ENCODE results near the gene SOD3. TPM values are rescaled to one million over a fixed set of nuclear protein-coding genes. Genes with fewer than 3 reads are reported as not detected.

SOD3 gene
- total and polyA plus RNA-seq, 2 of the 4 experiments (the other 2 are of a cell fraction): 0.36 to 5.8 TPM

GRCh38 chr4:24750106-24750505, 45.3 kb upstream of the SOD3 start:
- no peaks in the 10 kb centered on the region for H3K9me3 ChIP-seq (ENCODE audit: control insufficient read depth, insufficient read depth, low read length)
- H4K20me1 ChIP-seq (ENCODE audit: insufficient read depth, low read length): no peaks in the 10 kb centered on the region
- CTCF ChIA-PET: no interaction called here
- POLR2A ChIA-PET (ENCODE audit: unreplicated experiment): no interaction called here
- H3K27me3 ChIP-seq (ENCODE audit: control insufficient read depth, insufficient read depth, low read length): no peaks in the 10 kb centered on the region
- H2BK20ac ChIP-seq (ENCODE audit: low read depth, low read length): no peak overlapping the region
- intact Hi-C loops (cut with micrococcal nuclease): no loop called here
- ATAC-seq (ENCODE audit: low read depth): no peak
- no peak overlapping the region for H3K27ac ChIP-seq (ENCODE audit: insufficient read depth, low read length)
- no peak overlapping the region for H4K8ac ChIP-seq (ENCODE audit: low read depth in 2 of 2, low read length in 2 of 2)
- dilution Hi-C loops (cut with HindIII; ENCODE audit: low sequenced_read_pairs, unreplicated experiment): no loop called here
- H4K91ac ChIP-seq (ENCODE audit: insufficient read depth, low read depth, low read length): no peak overlapping the region
- no TSS peak for BruUV-seq (replicated peaks)
- in situ Hi-C loops (cut with MboI; ENCODE audit: low sequenced_read_pairs): no loop called here
- H3K4me1 ChIP-seq (ENCODE audit: control insufficient read depth, insufficient read depth, low read length): no peaks in the 10 kb centered on the region
- H2AFZ ChIP-seq (replicated peaks; ENCODE audit: low read length, poor library complexity): no peak overlapping the region
- H3K36me3 ChIP-seq (ENCODE audit: control insufficient read depth, insufficient read depth, low read length): no peaks in the 10 kb centered on the region
- no peaks in the 10 kb centered on the region for H3K9me1 ChIP-seq (ENCODE audit: insufficient read depth, low read length)
- H2AK9ac ChIP-seq (replicated peaks; ENCODE audit: low read depth, low read length, poor library complexity): no peak overlapping the region
- no peak overlapping the region for H2AK5ac ChIP-seq (ENCODE audit: low read depth, low read length)
- no peak overlapping the region for H2BK120ac ChIP-seq (ENCODE audit: low read depth, low read length)
- H3K14ac ChIP-seq (replicated peaks; ENCODE audit: low read depth, low read length): no peak overlapping the region
- H2BK5ac ChIP-seq (ENCODE audit: low read depth, low read length, poor library complexity, severe bottlenecking): no peak overlapping the region
- no peak overlapping the region for H3K23ac ChIP-seq (ENCODE audit: low read depth, low read length)
- H2BK15ac ChIP-seq (ENCODE audit: low read depth, low read length): no peak overlapping the region
- no peak overlapping the region for H3K56ac ChIP-seq (ENCODE audit: extremely low read depth, insufficient read depth, low read length)
- no peak overlapping the region for H3K4me3 ChIP-seq (ENCODE audit: insufficient read depth, low read depth, low read length)
- H3K4me2 ChIP-seq (ENCODE audit: low read depth, low read length): no peak overlapping the region
- TF ChIP-seq POLR2A (IDR thresholded peaks at IDR 0.05; ENCODE audit: low read depth, low read length) (no peak), USF2 (IDR thresholded peaks at IDR 0.05; ENCODE audit: low read depth, low read length) (no peak), FOS (IDR thresholded peaks at IDR 0.05; ENCODE audit: low read depth, low read length) (no peak), RCOR1 (IDR thresholded peaks at IDR 0.05; ENCODE audit: insufficient replicate concordance, low read length) (no peak), MXI1 (IDR thresholded peaks at IDR 0.05; ENCODE audit: borderline replicate concordance, low read depth, low read length) (no peak), CHD1 (IDR thresholded peaks at IDR 0.05; ENCODE audit: low read depth, low read length) (no peak), RFX5 (IDR thresholded peaks at IDR 0.05; ENCODE audit: low read depth, low read length) (no peak), SMC3 (IDR thresholded peaks at IDR 0.05; ENCODE audit: low read depth, low read length) (no peak), MAZ (IDR thresholded peaks at IDR 0.05; ENCODE audit: borderline replicate concordance, low read depth, low read length) (no peak), CTCF (conservative IDR thresholded peaks at IDR 0.05; ENCODE audit: low read depth, low read length) (no peak), CEBPB (IDR thresholded peaks at IDR 0.05; ENCODE audit: low read depth, low read length) (no peak), RAD21 (IDR thresholded peaks at IDR 0.05; ENCODE audit: low read length) (no peak), NFE2L2 (IDR thresholded peaks at IDR 0.05; ENCODE audit: low read depth, low read length) (no peak), MAFK (IDR thresholded peaks at IDR 0.05; ENCODE audit: low read depth, low read length) (no peak), ELK1 (IDR thresholded peaks at IDR 0.05; ENCODE audit: borderline replicate concordance, low read depth, low read length) (no peak), BHLHE40 (IDR thresholded peaks at IDR 0.05; ENCODE audit: low read depth, low read length) (no peak)
- no peak overlapping the region for H3K9ac ChIP-seq (ENCODE audit: low read depth, low read length)
- WGBS, 2 experiments (ENCODE audit: extremely low coverage in 2 of 2, insufficient read length in 1 of 2): 81% methylated on average over 2 of the region's 3 CpGs; no CpG with 5 or more reads in 1 of the 2 experiments
- no peak overlapping the region for H4K5ac ChIP-seq (ENCODE audit: low read depth, low read length)
- DNase-seq: no peak
- no peak overlapping the region for H3K4ac ChIP-seq (ENCODE audit: low read depth, low read length)
- H3K79me1 ChIP-seq (ENCODE audit: low read depth in 1 of 2, low read length in 2 of 2): no peaks in the 10 kb centered on the region
- no peak overlapping the region for H3K18ac ChIP-seq (ENCODE audit: low read depth, low read length)
